Right lobe of liver (tissue), 6 donors: ENCODE results near the gene PSMB7. TPM values are rescaled to one million over a fixed set of nuclear protein-coding genes. Genes with fewer than 3 reads are reported as not detected.

Experiments used
- ATAC-seq, 4 donors: fragments of 200-7000 bp; cut with Tn5 transposase; one replicate each; pipeline ENCODE4 v1.9.1; 2020; ENCODE audit warnings: mild to moderate bottlenecking in 4 of 4, moderate library complexity in 4 of 4
- DNase-seq, 3 donors: peaks; one replicate each; pipeline ENCODE4 v3.0.0-alpha.2; 2020
- H3K27ac ChIP-seq, 3 donors: fragments of 200-600 bp; one replicate each; pipeline ENCODE4 v1.8.0; 2022
- H3K27me3 ChIP-seq, 2 donors: fragments of 200-600 bp; one replicate each; pipeline ENCODE4 v1.8.0; 2022
- H3K36me3 ChIP-seq, 4 donors: fragments of 200-600 bp; sonication (generic) in 1 of 4; one replicate each; pipeline versions ENCODE4 v1.5.1 to v1.8.0; 2017 to 2022; ENCODE audit warnings: control low read depth in 1 of 4
- H3K4me1 ChIP-seq, 4 donors: fragments of 200-600 bp; sonication (generic) in 1 of 4; one replicate each; pipeline versions ENCODE4 v1.5.1 to v1.8.0; 2017 to 2022; ENCODE audit warnings: control low read depth in 1 of 4
- H3K4me3 ChIP-seq, 3 donors: fragments of 200-600 bp; one replicate each; pipeline ENCODE4 v1.8.0; 2022
- H3K9me3 ChIP-seq, 4 donors: fragments of 200-600 bp; sonication (generic) in 1 of 4; one replicate each; pipeline versions ENCODE4 v1.5.1 to v1.8.0; 2017 to 2022; ENCODE audit warnings: control low read depth in 1 of 4
- POLR2A ChIP-seq: fragments of 450-650 bp; IDR thresholded peaks from one replicate; pipeline ENCODE4 v1.6.1; 2017; ENCODE audit warnings: antibody characterized with exemption, mild to moderate bottlenecking
- WGBS: methylation state at CpG from one replicate; pipeline ENCODE4 v1.1.6; 2018; ENCODE audit warnings: low coverage, low lambda C conversion rate; ENCODE audit not compliant: insufficient coverage; ENCODE audit errors: missing lambda C conversion rate; 5-methylcytosine and 5-hydroxymethylcytosine counted together
- intact Hi-C, 2 donors: fragments of 100-400 bp; cut with DNase I; formaldehyde crosslinking; loops; one replicate each; pipeline versions ENCODE4 v1.11.2 to v1.14.1; 2022
- total RNA-seq, 6 experiments: library from RNA; depleted of rRNA in 2 of 6; stranded (reverse); fragments of >200 nt in 2 of 6; fragmentation: NEBNext Ultra II Directional in 3 of 6; extraction: Animal tissue kit (Norgen Biotek cat#: 25700) in 3 of 6; gene quantifications; one replicate each; pipeline versions ENCODE4 v1.1.0 to v1.2.4, GENCODE V29; 2016 to 2023
- TF ChIP-seq, protein P1 (sequence below), 4 donors: fragments of 200-600 bp in 3 of 4; fragments of 450-650 bp in 1 of 4; IDR thresholded peaks; one replicate each; pipeline versions ENCODE4 v1.5.1 to v1.8.0; 2016 to 2022; ENCODE audit warnings: antibody characterized with exemption in 4 of 4, mild to moderate bottlenecking in 2 of 4
- donor health status: DM: no; HTN: yes; CAD: no.
- donor health status: DM: no; HTN: no; CAD: no.
- donor health status: DM: no; HTN: no; CAD: no.
- donor health status: DM: no; HTN: yes; CAD: no.
- donor health status: DM: no; HTN: yes; CAD: no.

PSMB7 gene
- total RNA-seq, 6 experiments from 2014 or later = 76.4 to 196 (median 96.8) TPM

- Histone ChIP-seq H3K4me1 (no peaks in the 10 kb centered on the region), H3K4me3 (no peak overlapping the region), H3K27ac (no peak overlapping the region), H3K9me3 (no peaks in the 10 kb centered on the region), H3K27me3 (no peaks in the 10 kb centered on the region), H3K36me3 (peaks cover 0 to 52% (median 20%) of the 10 kb centered on the region in 4 donors)
- DNase-seq (peak in 2 of 3 donors; percentile 28 to 52), ATAC-seq (peak in 1 of 4 donors; percentile 2)
- intact Hi-C loops = no loop called here
- TF ChIP-seq, protein P1, sequence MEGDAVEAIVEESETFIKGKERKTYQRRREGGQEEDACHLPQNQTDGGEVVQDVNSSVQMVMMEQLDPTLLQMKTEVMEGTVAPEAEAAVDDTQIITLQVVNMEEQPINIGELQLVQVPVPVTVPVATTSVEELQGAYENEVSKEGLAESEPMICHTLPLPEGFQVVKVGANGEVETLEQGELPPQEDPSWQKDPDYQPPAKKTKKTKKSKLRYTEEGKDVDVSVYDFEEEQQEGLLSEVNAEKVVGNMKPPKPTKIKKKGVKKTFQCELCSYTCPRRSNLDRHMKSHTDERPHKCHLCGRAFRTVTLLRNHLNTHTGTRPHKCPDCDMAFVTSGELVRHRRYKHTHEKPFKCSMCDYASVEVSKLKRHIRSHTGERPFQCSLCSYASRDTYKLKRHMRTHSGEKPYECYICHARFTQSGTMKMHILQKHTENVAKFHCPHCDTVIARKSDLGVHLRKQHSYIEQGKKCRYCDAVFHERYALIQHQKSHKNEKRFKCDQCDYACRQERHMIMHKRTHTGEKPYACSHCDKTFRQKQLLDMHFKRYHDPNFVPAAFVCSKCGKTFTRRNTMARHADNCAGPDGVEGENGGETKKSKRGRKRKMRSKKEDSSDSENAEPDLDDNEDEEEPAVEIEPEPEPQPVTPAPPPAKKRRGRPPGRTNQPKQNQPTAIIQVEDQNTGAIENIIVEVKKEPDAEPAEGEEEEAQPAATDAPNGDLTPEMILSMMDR (IDR thresholded peaks at IDR 0.05) = no peak
- no peak for TF ChIP-seq POLR2A
- WGBS = 93% methylated on average over 6 of the region's 29 CpGs
These were observed 70.8 kb downstream of the PSMB7 start for GRCh38 chr9:124344291-124345050.

GRCh38 chr9:124343533-124344290 lies 71.5 kb downstream of the PSMB7 start:
- TF ChIP-seq, protein P1 (IDR thresholded peaks at IDR 0.05) = no peak
- TF ChIP-seq POLR2A = no peak
- ATAC-seq (no peak), DNase-seq (peak in 2 of 3 donors; percentile 23 to 47)
- Histone ChIP-seq H3K4me3 (no peak overlapping the region), H3K4me1 (no peaks in the 10 kb centered on the region), H3K27ac (no peak overlapping the region), H3K27me3 (no peaks in the 10 kb centered on the region), H3K36me3 (peaks cover 0 to 44% (median 19%) of the 10 kb centered on the region in 4 donors), H3K9me3 (no peaks in the 10 kb centered on the region)
- 79% methylated on average over 6 of the region's 23 CpGs for WGBS
- intact Hi-C loops = no loop called here

GRCh38 chr9:124342776-124343485 lies 72.3 kb downstream of the PSMB7 start:
- Histone ChIP-seq H3K4me1 (no peaks in the 10 kb centered on the region), H3K36me3 (peaks cover 0 to 39% (median 14%) of the 10 kb centered on the region in 4 donors), H3K4me3 (no peak overlapping the region), H3K27me3 (no peaks in the 10 kb centered on the region), H3K9me3 (no peaks in the 10 kb centered on the region), H3K27ac (no peak overlapping the region)
- 74% methylated on average over 19 of the region's 26 CpGs for WGBS
- intact Hi-C loops = no loop called here
- TF ChIP-seq POLR2A = no peak
- TF ChIP-seq, protein P1 (IDR thresholded peaks at IDR 0.05) = no peak
- ATAC-seq = peak in 2 of 4 donors; percentile 2 to 5
- peak in 2 of 3 donors; percentile 20 to 42 for DNase-seq

GRCh38 chr9:124342402-124342775 lies 72.9 kb downstream of the PSMB7 start:
- TF ChIP-seq, protein P1 (IDR thresholded peaks at IDR 0.05) = no peak
- TF ChIP-seq POLR2A = no peak
- peaks cover 0 to 40% (median 14%) of the 10 kb centered on the region in 4 donors for H3K36me3 ChIP-seq
- no peaks in the 10 kb centered on the region for H3K9me3 ChIP-seq
- no peak overlapping the region for H3K27ac ChIP-seq
- intact Hi-C loops = no loop called here
- WGBS = 63% methylated on average over 3 of the region's 11 CpGs
- no peaks in the 10 kb centered on the region for H3K4me1 ChIP-seq
- no peak overlapping the region for H3K4me3 ChIP-seq
- DNase-seq = peak in 1 of 3 donors; percentile 11
- no peaks in the 10 kb centered on the region for H3K27me3 ChIP-seq
- no peak for ATAC-seq
